NB4 (cell line): Measurements from ENCODE around the gene SPEM2.

Source experiments
- MAX ChIP-seq: IDR thresholded peaks from 2 replicates; pipeline ENCODE4 v1.6.1; 2011; ENCODE audit warnings: low read depth, low read length
- TF ChIP-seq, protein P1 (sequence below): IDR thresholded peaks from one replicate; pipeline ENCODE4 v1.5.1; 2012; ENCODE audit warnings: low read depth, low read length

DNA sequence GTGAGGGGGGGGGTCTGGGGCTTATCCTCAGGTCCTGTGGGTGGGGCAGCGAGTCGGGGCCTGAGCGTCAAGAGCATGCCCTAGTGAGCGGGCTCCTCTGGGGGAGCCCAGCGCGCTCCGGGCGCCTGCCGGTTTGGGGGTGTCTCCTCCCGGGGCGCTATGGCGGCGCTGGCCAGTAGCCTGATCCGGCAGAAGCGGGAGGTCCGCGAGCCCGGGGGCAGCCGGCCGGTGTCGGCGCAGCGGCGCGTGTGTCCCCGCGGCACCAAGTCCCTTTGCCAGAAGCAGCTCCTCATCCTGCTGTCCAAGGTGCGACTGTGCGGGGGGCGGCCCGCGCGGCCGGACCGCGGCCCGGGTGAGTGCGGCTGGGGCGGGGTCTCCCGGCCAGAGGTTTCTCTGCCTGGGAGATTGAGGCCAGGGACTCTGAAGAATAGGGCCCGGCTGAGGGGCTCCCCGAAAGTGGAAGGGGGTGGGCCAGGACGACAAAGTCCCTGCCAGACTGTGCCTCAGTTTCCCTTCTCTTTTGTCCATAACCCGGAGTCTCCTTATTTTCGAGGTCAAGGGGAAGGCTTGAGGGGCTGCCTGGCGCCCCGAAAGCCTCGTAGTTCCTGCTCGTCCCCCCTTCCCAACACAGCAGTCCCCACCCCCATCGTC is 14.2 kb downstream of the SPEM2 start, which contains the start of gene FGF11:
- no peak for TF ChIP-seq MAX
- TF ChIP-seq, protein P1, sequence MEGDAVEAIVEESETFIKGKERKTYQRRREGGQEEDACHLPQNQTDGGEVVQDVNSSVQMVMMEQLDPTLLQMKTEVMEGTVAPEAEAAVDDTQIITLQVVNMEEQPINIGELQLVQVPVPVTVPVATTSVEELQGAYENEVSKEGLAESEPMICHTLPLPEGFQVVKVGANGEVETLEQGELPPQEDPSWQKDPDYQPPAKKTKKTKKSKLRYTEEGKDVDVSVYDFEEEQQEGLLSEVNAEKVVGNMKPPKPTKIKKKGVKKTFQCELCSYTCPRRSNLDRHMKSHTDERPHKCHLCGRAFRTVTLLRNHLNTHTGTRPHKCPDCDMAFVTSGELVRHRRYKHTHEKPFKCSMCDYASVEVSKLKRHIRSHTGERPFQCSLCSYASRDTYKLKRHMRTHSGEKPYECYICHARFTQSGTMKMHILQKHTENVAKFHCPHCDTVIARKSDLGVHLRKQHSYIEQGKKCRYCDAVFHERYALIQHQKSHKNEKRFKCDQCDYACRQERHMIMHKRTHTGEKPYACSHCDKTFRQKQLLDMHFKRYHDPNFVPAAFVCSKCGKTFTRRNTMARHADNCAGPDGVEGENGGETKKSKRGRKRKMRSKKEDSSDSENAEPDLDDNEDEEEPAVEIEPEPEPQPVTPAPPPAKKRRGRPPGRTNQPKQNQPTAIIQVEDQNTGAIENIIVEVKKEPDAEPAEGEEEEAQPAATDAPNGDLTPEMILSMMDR, result no peak
